HAP-1 (cell line): ENCODE data around the gene SCN4B.

Source experiments
- DNase-seq, 2 experiments: peaks; one replicate each; pipeline ENCODE4 v3.0.0-alpha.2; 2016 to 2020; ENCODE audit warnings: low spot score in 2 of 2
- H3K27me3 ChIP-seq: fragments of 250-450 bp; sonication (Bioruptor Pico); 2 replicates; pipeline ENCODE4 v1.5.1; 2020; ENCODE audit warnings: low read depth, mild to moderate bottlenecking, moderate library complexity
- H3K36me3 ChIP-seq: fragments of 250-450 bp; sonication (Bioruptor Pico); replicated peaks from 2 replicates; pipeline ENCODE4 v1.5.1; 2020; ENCODE audit warnings: mild to moderate bottlenecking
- H3K4me1 ChIP-seq: fragments of 250-450 bp; sonication (Bioruptor Pico); 2 replicates; pipeline ENCODE4 v1.5.1; 2020; ENCODE audit warnings: mild to moderate bottlenecking
- H3K4me3 ChIP-seq: fragments of 250-450 bp; sonication (Bioruptor Pico); 2 replicates; pipeline ENCODE4 v1.5.1; 2020; ENCODE audit warnings: mild to moderate bottlenecking, moderate library complexity
- H3K9me3 ChIP-seq: fragments of 250-450 bp; sonication (Bioruptor Pico); 2 replicates; pipeline ENCODE4 v1.5.1; 2020; ENCODE audit warnings: mild to moderate bottlenecking, moderate library complexity
- in situ Hi-C: fragments of 300-500 bp; cut with MboI; formaldehyde crosslinking; loops from 3 replicates; pipeline ENCODE4 v1.14.3; 2020; ENCODE audit warnings: low sequenced_read_pairs, inconsistent platforms, mixed read lengths

SCN4B gene

GRCh38 chr11:118142809-118143208 lies 9.8 kb downstream of the SCN4B start:
- DNase-seq, result no peak
- no peak overlapping the region for H3K4me3 ChIP-seq
- H3K4me1 ChIP-seq, result no peaks in the 10 kb centered on the region
- in situ Hi-C loops, result no loop called here
- H3K36me3 ChIP-seq, result no peaks in the 10 kb centered on the region
- H3K9me3 ChIP-seq, result no peaks in the 10 kb centered on the region
- H3K27me3 ChIP-seq, result peaks cover 40% of the 10 kb centered on the region

- Histone ChIP-seq H3K36me3 (no peaks in the 10 kb centered on the region), H3K4me1 (no peaks in the 10 kb centered on the region), H3K27me3 (peaks cover 40% of the 10 kb centered on the region), H3K9me3 (no peaks in the 10 kb centered on the region), H3K4me3 (no peak overlapping the region)
- in situ Hi-C loops, result no loop called here
- no peak for DNase-seq
Observed at GRCh38 chr11:118142081-118142480, 10.5 kb downstream of the SCN4B start.

GRCh38 chr11:118139578-118139977 lies 13.0 kb downstream of the SCN4B start:
- Histone ChIP-seq H3K4me3 (no peak overlapping the region), H3K4me1 (no peaks in the 10 kb centered on the region), H3K27me3 (peaks cover 40% of the 10 kb centered on the region), H3K9me3 (no peaks in the 10 kb centered on the region), H3K36me3 (no peaks in the 10 kb centered on the region)
- in situ Hi-C loops, result no loop called here
- DNase-seq, result no peak

GRCh38 chr11:118138839-118139420 lies 13.7 kb downstream of the SCN4B start:
- no peak for DNase-seq
- H3K9me3 ChIP-seq, result no peaks in the 10 kb centered on the region
- H3K4me3 ChIP-seq, result no peak overlapping the region
- in situ Hi-C loops, result no loop called here
- peaks cover 40% of the 10 kb centered on the region for H3K27me3 ChIP-seq
- H3K4me1 ChIP-seq, result no peaks in the 10 kb centered on the region
- H3K36me3 ChIP-seq, result no peaks in the 10 kb centered on the region

GRCh38 chr11:118136801-118137200 lies 15.8 kb downstream of the SCN4B start:
- Histone ChIP-seq H3K4me3 (no peak overlapping the region), H3K27me3 (peaks cover 21% of the 10 kb centered on the region), H3K4me1 (no peaks in the 10 kb centered on the region), H3K36me3 (no peaks in the 10 kb centered on the region), H3K9me3 (no peaks in the 10 kb centered on the region)
- DNase-seq, result no peak
- in situ Hi-C loops, result no loop called here

GRCh38 chr11:118136341-118136740 lies 16.3 kb downstream of the SCN4B start:
- Histone ChIP-seq H3K9me3 (no peaks in the 10 kb centered on the region), H3K36me3 (no peaks in the 10 kb centered on the region), H3K4me1 (no peaks in the 10 kb centered on the region), H3K4me3 (no peak overlapping the region), H3K27me3 (peaks cover 21% of the 10 kb centered on the region)
- in situ Hi-C loops, result no loop called here
- DNase-seq, result no peak

GRCh38 chr11:118135796-118136165 lies 16.8 kb downstream of the SCN4B start:
- in situ Hi-C loops, result no loop called here
- no peak overlapping the region for H3K4me3 ChIP-seq
- H3K4me1 ChIP-seq, result no peaks in the 10 kb centered on the region
- no peak for DNase-seq
- H3K27me3 ChIP-seq, result peaks cover 18% of the 10 kb centered on the region
- H3K9me3 ChIP-seq, result no peaks in the 10 kb centered on the region
- no peaks in the 10 kb centered on the region for H3K36me3 ChIP-seq

GRCh38 chr11:118135051-118135795 lies 17.4 kb downstream of the SCN4B start:
- Histone ChIP-seq H3K4me1 (no peaks in the 10 kb centered on the region), H3K9me3 (no peaks in the 10 kb centered on the region), H3K36me3 (no peaks in the 10 kb centered on the region), H3K27me3 (peaks cover 18% of the 10 kb centered on the region), H3K4me3 (no peak overlapping the region)
- in situ Hi-C loops, result no loop called here
- no peak for DNase-seq

- no peak for DNase-seq
- Histone ChIP-seq H3K9me3 (no peaks in the 10 kb centered on the region), H3K4me3 (no peak overlapping the region), H3K27me3 (peaks cover 13% of the 10 kb centered on the region), H3K4me1 (no peaks in the 10 kb centered on the region), H3K36me3 (no peaks in the 10 kb centered on the region)
- in situ Hi-C loops, result no loop called here
Observed at GRCh38 chr11:118133816-118134215, 18.8 kb downstream of the SCN4B start.

- H3K4me1 ChIP-seq, result no peaks in the 10 kb centered on the region
Observed at GRCh38 chr11:118132385-118133151, 20.1 kb downstream of the SCN4B start.

GRCh38 chr11:118129471-118130172 lies 23.0 kb downstream of the SCN4B start:
- peaks cover 8% of the 10 kb centered on the region; the same call in 1 of the 2 replicates for H3K27me3 ChIP-seq
- no peaks in the 10 kb centered on the region for H3K36me3 ChIP-seq
- H3K4me1 ChIP-seq, result no peaks in the 10 kb centered on the region
- no peaks in the 10 kb centered on the region for H3K9me3 ChIP-seq
- DNase-seq, result no peak
- H3K4me3 ChIP-seq, result no peak overlapping the region
- in situ Hi-C loops, result no loop called here

More at GRCh38 chr11:118132385-118133151, 20.1 kb downstream of the SCN4B start:
- Histone ChIP-seq H3K27me3 (peaks cover 8% of the 10 kb centered on the region; the same call in 1 of the 2 replicates), H3K9me3 (no peaks in the 10 kb centered on the region), H3K36me3 (no peaks in the 10 kb centered on the region), H3K4me3 (no peak overlapping the region)
- in situ Hi-C loops, result no loop called here
- DNase-seq, result no peak

- DNase-seq, result no peak
- Histone ChIP-seq H3K4me3 (no peak overlapping the region), H3K9me3 (no peaks in the 10 kb centered on the region), H3K36me3 (no peaks in the 10 kb centered on the region), H3K4me1 (no peaks in the 10 kb centered on the region), H3K27me3 (peaks cover 8% of the 10 kb centered on the region; the same call in 1 of the 2 replicates)
- in situ Hi-C loops, result no loop called here
Observed at GRCh38 chr11:118128721-118129470, 23.7 kb downstream of the SCN4B start.

GRCh38 chr11:118128310-118128709 lies 24.3 kb downstream of the SCN4B start:
- no peak for DNase-seq
- H3K36me3 ChIP-seq, result no peaks in the 10 kb centered on the region
- H3K4me1 ChIP-seq, result no peaks in the 10 kb centered on the region
- in situ Hi-C loops, result no loop called here
- peaks cover 8% of the 10 kb centered on the region; the same call in 1 of the 2 replicates for H3K27me3 ChIP-seq
- no peak overlapping the region for H3K4me3 ChIP-seq
- no peaks in the 10 kb centered on the region for H3K9me3 ChIP-seq
